Renal cortex interstitium (tissue), 11 donors: Measurements from ENCODE around the gene SYNE4. TPM values are rescaled to one million over a fixed set of nuclear protein-coding genes. Genes with fewer than 3 reads are reported as not detected.
A peak's percentile ranks its signal among the peaks of the same experiment; 100 is the strongest.

Experiments used
- DNase-seq, 11 donors: peaks; one replicate each; pipeline ENCODE4 v3.0.0-alpha.2; 2013; ENCODE audit warnings: low read depth in 9 of 11, low spot score in 4 of 11; ENCODE audit errors: extremely low read depth in 1 of 11
- polyA plus RNA-seq, 3 donors: library from polyadenylated mRNA; unstranded; fragments of 120-200 nt; gene quantifications; one replicate each; pipeline ENCODE4 v1.2.1, GENCODE V29; 2013; ENCODE audit not compliant: insufficient read length in 3 of 3

SYNE4 gene
- polyA plus RNA-seq, 3 donors: 9.8 to 16.4 (median 11.8) TPM

- no peak for DNase-seq
Observed at GRCh38 chr19:36030264-36031148, 21.9 kb upstream of the SYNE4 start.

- DNase-seq: no peak
Observed at GRCh38 chr19:36028313-36029041, 19.9 kb upstream of the SYNE4 start.

DNA sequence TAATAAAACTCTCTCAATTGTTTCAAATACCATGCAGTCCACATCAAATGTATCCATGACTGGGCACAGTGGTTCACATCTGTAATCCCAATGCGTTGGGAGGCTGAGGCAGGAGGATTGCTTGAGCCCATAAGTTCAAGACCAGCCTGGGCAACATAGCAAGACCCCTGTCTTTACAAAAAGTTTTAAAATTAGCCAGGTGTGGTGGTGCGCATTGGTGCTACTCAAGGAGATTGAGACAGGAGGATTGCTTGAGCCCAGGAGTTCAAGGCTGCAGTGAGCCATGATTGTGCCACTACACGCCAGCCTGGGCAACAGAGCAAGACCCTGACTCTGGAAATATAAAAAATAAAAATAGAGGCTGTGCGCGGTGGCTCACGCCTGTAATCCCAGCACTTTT lies 19.1 kb upstream of the SYNE4 start:
- no peak for DNase-seq

GRCh38 chr19:36026091-36026876 lies 17.7 kb upstream of the SYNE4 start:
- DNase-seq: no peak

DNA sequence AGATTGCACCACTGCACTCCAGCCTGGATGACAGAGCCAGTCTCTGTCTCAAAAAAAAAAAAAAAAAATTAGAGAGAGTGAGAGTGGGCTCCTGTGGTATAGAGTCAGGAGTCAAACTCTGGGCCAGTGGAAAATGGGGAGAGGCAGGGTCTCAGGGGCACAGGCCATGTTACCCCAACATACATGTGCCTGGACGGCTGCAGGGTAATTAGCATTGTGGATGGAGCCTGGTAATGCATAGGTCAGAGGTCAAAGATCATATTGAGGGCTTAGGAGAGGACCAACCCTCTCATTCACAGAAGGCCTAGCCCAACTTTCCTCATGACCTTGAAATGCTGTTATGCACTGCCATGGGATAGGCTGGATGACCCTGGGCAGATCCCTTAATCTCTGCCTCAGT lies 16.9 kb upstream of the SYNE4 start:
- no peak for DNase-seq

DNA sequence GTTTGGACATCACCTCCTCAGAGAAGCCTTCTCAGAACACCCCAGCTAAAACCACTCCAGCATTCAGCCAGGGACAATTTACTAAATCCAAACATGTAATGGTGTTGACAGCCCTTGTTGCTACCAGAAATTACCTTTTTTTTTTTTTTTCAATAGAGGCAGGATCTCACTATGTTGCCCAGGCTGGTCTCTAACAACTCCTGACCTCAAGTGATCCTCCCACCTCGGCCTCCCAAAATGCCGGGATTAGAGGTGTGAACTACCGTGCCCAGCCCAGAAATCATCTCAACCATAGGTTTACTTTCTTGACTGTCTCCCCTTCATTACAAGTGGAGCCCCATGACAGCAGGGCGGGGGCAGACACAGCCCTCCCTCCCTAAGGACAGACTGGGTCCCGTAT lies 14.8 kb upstream of the SYNE4 start:
- no peak for DNase-seq

DNA sequence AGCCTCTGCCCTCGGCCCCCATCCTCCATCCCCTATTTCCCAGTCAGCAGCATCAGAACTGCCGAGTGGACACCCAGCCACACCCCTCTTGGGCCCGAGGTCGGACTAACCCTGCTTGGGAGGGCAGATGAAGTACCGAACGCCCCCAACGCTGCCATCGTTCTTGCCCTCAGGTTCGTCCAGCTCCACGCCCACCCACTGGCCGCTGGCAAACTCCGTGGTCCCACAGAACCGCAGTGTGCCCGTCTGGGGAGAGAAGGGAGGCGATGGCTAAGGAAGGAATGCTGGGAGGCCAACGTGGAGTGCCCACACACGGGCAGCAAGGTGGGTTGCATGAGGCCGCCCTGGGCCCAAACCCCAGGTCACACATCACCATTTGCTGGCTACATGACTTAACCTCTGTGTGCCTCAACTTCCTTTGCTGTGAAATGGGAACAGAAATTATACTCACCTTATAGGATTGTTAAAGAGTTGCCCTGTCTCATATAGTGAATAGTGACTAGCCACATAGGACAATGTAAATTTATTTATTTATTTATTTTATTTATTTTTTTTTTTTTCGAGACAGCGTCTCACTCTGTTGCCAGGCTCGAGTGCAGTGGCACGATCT lies 10.6 kb upstream of the SYNE4 start:
- DNase-seq: no peak

- DNase-seq: peak; percentile 92 to 99 (median 98)
Observed at GRCh38 chr19:36014012-36014924, 5.7 kb upstream of the SYNE4 start, which contains the start of gene ALKBH6. TSS of gene ALKBH6 (minus strand) at chr19:36014213. CDS start at chr19:36013397, 816 bp downstream.

DNA sequence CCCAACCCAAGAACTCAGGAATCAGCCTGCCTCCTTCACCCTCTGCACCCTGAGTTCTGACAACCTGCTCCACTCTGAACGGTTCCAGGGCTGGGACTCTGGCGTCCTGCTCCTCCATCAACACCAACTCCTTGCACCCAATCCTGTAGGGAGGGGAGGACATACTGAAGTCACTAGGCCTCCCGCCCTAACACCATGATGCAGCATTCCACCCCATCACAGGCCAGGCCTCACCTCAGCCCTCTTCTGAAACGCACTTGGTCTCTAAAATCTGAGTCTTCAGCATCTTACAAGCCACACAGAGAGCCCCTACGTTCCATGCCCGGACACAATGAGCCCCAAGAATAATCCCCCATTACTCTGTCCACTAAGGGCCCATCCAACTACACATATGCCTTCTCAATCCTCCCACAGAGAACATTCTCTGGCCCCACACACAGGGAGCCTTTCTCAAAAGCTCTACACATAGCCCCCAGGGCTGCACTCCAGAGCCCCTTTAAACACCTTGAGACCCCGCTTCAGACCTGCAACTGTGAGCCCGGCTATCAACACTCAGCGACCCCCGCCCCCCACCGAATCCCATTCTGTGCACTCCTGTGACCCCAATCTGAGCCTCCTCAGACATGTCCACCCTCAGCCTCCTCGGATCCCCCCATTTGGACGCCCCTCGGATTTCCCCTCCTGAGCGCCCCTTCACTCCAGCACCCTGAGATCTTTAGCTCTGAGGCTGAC lies 4.8 kb upstream of the SYNE4 start:
- DNase-seq: no peak

GRCh38 chr19:36010402-36010801 lies 1.8 kb upstream of the SYNE4 start:
- no peak for DNase-seq

- no peak for DNase-seq
Observed at GRCh38 chr19:36009633-36010379, 1.2 kb upstream of the SYNE4 start.

GRCh38 chr19:36009220-36009619 lies 607 bp upstream of the SYNE4 start:
- peak in 1 of 11 donors; percentile 24 for DNase-seq

DNA sequence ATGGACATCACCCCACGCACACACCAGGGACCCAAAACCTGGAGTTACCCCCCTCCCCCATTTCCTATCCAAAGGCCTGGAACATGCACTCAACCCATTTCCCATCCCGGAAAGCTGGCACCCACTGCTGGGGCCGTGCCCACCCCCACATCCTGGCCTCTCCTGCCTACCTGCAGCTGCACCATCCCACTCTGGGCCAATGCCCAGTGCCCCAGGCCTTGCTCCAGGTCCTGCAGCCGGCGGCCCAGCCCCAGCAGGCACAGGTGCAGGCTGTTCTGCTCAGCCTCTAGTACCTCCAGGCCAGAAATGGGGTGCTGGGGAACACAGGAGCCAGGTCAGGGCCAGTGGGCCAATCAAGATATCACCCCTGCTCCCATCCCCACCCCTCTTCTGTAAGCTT lies 1.7 kb downstream of the SYNE4 start:
- no peak for DNase-seq

DNA sequence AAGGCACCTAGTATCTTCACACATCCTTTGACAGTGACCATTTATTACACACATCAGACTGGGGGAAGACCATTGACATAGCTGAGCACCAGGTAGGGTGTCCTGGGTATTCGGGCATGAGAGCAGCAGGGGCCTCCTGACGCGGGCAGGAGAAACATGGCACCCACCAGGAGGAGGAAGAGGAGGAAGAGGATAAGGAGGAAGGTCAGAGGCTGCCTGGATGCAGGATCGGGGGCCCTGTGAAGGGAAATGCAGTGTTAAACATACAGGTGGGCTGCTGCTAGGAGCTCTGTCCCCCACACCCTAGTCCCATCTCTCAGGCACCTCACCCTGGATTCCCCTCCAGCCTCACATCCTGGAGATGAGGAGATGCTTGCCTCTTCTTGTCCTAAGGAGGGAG lies 5.3 kb downstream of the SYNE4 start:
- no peak for DNase-seq

- DNase-seq: no peak
Observed at GRCh38 chr19:36001605-36002004, 7.0 kb downstream of the SYNE4 start.

- DNase-seq: no peak
Observed at GRCh38 chr19:35996777-35997176, 11.8 kb downstream of the SYNE4 start.
